ENCODE results near the gene TMEM250.

- TF ChIP-seq GABPA (IDR thresholded peaks at IDR 0.05 in 1 of 2, conservative IDR thresholded peaks at IDR 0.05 in 1 of 2) (no peak), CTCF (IDR thresholded peaks at IDR 0.05; ENCODE audit: low read depth, low read length, missing input control) (no peak)
Observed at GRCh38 chr9:136105398-136106135, 13.1 kb downstream of the TMEM250 start.

Measured in liver (tissue), 3 donors.